Measurements from ENCODE around the gene SCYL1. TPM values are rescaled to one million over a fixed set of nuclear protein-coding genes. Genes with fewer than 3 reads are reported as not detected.

Gene SCYL1
- total and polyA plus RNA-seq, 4 donors = 33.7 to 62.0 (median 52.6) TPM

- TF ChIP-seq, protein P1, sequence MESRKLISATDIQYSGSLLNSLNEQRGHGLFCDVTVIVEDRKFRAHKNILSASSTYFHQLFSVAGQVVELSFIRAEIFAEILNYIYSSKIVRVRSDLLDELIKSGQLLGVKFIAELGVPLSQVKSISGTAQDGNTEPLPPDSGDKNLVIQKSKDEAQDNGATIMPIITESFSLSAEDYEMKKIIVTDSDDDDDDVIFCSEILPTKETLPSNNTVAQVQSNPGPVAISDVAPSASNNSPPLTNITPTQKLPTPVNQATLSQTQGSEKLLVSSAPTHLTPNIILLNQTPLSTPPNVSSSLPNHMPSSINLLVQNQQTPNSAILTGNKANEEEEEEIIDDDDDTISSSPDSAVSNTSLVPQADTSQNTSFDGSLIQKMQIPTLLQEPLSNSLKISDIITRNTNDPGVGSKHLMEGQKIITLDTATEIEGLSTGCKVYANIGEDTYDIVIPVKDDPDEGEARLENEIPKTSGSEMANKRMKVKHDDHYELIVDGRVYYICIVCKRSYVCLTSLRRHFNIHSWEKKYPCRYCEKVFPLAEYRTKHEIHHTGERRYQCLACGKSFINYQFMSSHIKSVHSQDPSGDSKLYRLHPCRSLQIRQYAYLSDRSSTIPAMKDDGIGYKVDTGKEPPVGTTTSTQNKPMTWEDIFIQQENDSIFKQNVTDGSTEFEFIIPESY (IDR thresholded peaks at IDR 0.05) = no peak
- no peak for TF ChIP-seq GABPA (IDR thresholded peaks at IDR 0.05 in 1 of 2, conservative IDR thresholded peaks at IDR 0.05 in 1 of 2)
- no peak for TF ChIP-seq RAD21 (IDR thresholded peaks at IDR 0.05)
- no peak for TF ChIP-seq ATF3 (IDR thresholded peaks at IDR 0.05)
- TF ChIP-seq NR2F2 (IDR thresholded peaks at IDR 0.05) = no peak
Observed at GRCh38 chr11:65545853-65546216, 21.0 kb downstream of the SCYL1 start (continued).

DNA sequence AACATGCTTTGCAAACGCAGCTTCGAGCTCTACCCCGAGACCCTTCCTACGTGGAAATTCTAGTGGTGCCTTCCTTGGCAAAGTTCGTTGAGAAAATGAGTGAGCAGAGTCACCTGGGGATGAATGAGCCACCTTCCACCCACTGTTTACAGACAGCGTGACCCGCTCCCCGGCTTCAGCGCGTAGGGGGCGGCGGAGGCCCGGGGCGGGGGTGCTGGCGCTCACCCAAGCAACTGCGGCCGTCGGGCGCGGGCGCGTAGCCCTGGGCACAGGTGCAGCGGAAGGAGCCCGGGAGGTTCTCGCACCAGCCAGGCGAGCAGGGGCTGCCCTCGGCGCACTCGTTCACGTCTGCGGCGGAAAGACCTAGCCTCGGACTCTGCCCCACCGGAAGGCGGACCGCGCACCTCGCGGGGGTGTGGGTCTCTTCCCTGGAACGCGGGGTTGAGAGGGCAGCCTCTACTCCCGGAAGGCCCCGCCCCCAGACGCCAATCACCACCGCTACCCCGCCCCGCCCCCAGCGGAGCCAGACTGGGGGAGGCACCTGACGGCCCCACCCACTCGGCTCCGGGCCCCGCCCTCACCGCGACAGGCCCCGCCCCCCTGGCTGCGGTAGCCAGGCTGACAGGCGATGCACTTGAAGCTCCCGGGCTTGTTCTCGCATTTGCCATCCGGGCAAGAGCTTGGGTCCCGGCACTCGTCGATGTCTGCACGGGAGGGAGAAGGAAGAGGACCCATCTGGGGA, 21.5 kb downstream of the SCYL1 start:
- DNase-seq (ENCODE audit: low spot score) = peak; percentile 100
- H3K27me3 ChIP-seq (ENCODE audit: control insufficient read depth in 4 of 4, insufficient read depth in 4 of 4, low read length in 3 of 4) = no peaks in the 10 kb centered on the region
- H3K4me1 ChIP-seq (ENCODE audit: control insufficient read depth in 4 of 4, insufficient read depth in 4 of 4, low read length in 3 of 4) = peaks cover 3 to 38% (median 19%) of the 10 kb centered on the region in 4 donors
- peak overlapping the region; percentile 78 to 94 for H3K27ac ChIP-seq (ENCODE audit: low read depth in 1 of 2, low read length in 2 of 2)
- peaks cover 0 to 5% (median under 1%) of the 10 kb centered on the region in 4 donors for H3K36me3 ChIP-seq (ENCODE audit: control insufficient read depth in 4 of 4, insufficient read depth in 3 of 4, low read depth in 1 of 4, low read length in 3 of 4)
- peak overlapping the region in 1 of 2 donors; percentile 66 for H3K9ac ChIP-seq (ENCODE audit: low read depth in 1 of 2, low read length in 2 of 2)
- 8% methylated on average over 64 of the region's 64 CpGs for WGBS
- peak overlapping the region; percentile 30 to 60 (median 51) for H3K4me3 ChIP-seq (ENCODE audit: low read depth in 1 of 3, low read length in 3 of 3)
- no peaks in the 10 kb centered on the region for H3K9me3 ChIP-seq (ENCODE audit: control insufficient read depth in 4 of 4, low read length in 3 of 4)
- TF ChIP-seq NR2F2 (IDR thresholded peaks at IDR 0.05) (peak; percentile 96), RXRA (IDR thresholded peaks at IDR 0.05) (peak; percentile 88 to 91), CTCF (IDR thresholded peaks at IDR 0.05; ENCODE audit: low read depth, low read length, missing input control) (no peak), RAD21 (IDR thresholded peaks at IDR 0.05) (peak in 1 of 2 donors; percentile 33), FOXA1 (IDR thresholded peaks at IDR 0.05) (no peak), EGR1 (IDR thresholded peaks at IDR 0.05; ENCODE audit: low read depth in 2 of 2) (peak; percentile 85 to 97), ATF3 (IDR thresholded peaks at IDR 0.05) (no peak), SP1 (IDR thresholded peaks at IDR 0.05) (peak; percentile 78), JUND (IDR thresholded peaks at IDR 0.05) (no peak), YY1 (IDR thresholded peaks at IDR 0.05) (peak; percentile 27), FOXA2 (IDR thresholded peaks at IDR 0.05) (no peak), TAF1 (conservative IDR thresholded peaks at IDR 0.05) (no peak), MAX (IDR thresholded peaks at IDR 0.05) (no peak), HNF4G (IDR thresholded peaks at IDR 0.05) (peak; percentile 93), GABPA (IDR thresholded peaks at IDR 0.05 in 1 of 2, conservative IDR thresholded peaks at IDR 0.05 in 1 of 2) (peak in 1 of 2 donors; percentile 85), HNF4A (conservative IDR thresholded peaks at IDR 0.05) (peak; percentile 95 to 97)
- TF ChIP-seq, protein P1 (IDR thresholded peaks at IDR 0.05) = no peak
- TF ChIP-seq, protein P2, sequence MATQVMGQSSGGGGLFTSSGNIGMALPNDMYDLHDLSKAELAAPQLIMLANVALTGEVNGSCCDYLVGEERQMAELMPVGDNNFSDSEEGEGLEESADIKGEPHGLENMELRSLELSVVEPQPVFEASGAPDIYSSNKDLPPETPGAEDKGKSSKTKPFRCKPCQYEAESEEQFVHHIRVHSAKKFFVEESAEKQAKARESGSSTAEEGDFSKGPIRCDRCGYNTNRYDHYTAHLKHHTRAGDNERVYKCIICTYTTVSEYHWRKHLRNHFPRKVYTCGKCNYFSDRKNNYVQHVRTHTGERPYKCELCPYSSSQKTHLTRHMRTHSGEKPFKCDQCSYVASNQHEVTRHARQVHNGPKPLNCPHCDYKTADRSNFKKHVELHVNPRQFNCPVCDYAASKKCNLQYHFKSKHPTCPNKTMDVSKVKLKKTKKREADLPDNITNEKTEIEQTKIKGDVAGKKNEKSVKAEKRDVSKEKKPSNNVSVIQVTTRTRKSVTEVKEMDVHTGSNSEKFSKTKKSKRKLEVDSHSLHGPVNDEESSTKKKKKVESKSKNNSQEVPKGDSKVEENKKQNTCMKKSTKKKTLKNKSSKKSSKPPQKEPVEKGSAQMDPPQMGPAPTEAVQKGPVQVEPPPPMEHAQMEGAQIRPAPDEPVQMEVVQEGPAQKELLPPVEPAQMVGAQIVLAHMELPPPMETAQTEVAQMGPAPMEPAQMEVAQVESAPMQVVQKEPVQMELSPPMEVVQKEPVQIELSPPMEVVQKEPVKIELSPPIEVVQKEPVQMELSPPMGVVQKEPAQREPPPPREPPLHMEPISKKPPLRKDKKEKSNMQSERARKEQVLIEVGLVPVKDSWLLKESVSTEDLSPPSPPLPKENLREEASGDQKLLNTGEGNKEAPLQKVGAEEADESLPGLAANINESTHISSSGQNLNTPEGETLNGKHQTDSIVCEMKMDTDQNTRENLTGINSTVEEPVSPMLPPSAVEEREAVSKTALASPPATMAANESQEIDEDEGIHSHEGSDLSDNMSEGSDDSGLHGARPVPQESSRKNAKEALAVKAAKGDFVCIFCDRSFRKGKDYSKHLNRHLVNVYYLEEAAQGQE (IDR thresholded peaks at IDR 0.05) = no peak
